ENCODE results near the gene EPB41L4B.

The EPB41L4B gene

GRCh38 chr9:109156708-109157107 is 164.2 kb downstream of the EPB41L4B start:
- Histone ChIP-seq H3K27me3 (ENCODE audit: insufficient read depth, poor library complexity, severe bottlenecking) (no peaks in the 10 kb centered on the region), H3K36me3 (ENCODE audit: low read depth) (no peaks in the 10 kb centered on the region), H3K4me1 (ENCODE audit: insufficient read depth, poor library complexity, severe bottlenecking) (no peaks in the 10 kb centered on the region), H3K27ac (ENCODE audit: poor library complexity, severe bottlenecking) (no peak overlapping the region), H3K9me3 (ENCODE audit: severe bottlenecking) (peaks cover 6% of the 10 kb centered on the region), H3K4me3 (ENCODE audit: severe bottlenecking) (no peak overlapping the region)
- TF ChIP-seq CTCF (IDR thresholded peaks at IDR 0.05; ENCODE audit: poor library complexity, severe bottlenecking): no peak
- DNase-seq (ENCODE audit: low spot score): no peak
- ATAC-seq (ENCODE audit: low read depth): no peak

GRCh38 chr9:109150925-109151545 is 169.8 kb downstream of the EPB41L4B start:
- Histone ChIP-seq H3K4me1 (ENCODE audit: insufficient read depth, poor library complexity, severe bottlenecking) (no peaks in the 10 kb centered on the region), H3K27me3 (ENCODE audit: insufficient read depth, poor library complexity, severe bottlenecking) (no peaks in the 10 kb centered on the region), H3K36me3 (ENCODE audit: low read depth) (no peaks in the 10 kb centered on the region), H3K27ac (ENCODE audit: poor library complexity, severe bottlenecking) (no peak overlapping the region), H3K9me3 (ENCODE audit: severe bottlenecking) (peaks cover 6% of the 10 kb centered on the region), H3K4me3 (ENCODE audit: severe bottlenecking) (no peak overlapping the region)
- ATAC-seq (ENCODE audit: low read depth) (0 out of 3 replicates have a peak, but pooled peaks have one; percentile 27), DNase-seq (ENCODE audit: low spot score) (no peak)
- TF ChIP-seq CTCF (IDR thresholded peaks at IDR 0.05; ENCODE audit: poor library complexity, severe bottlenecking): no peak

- H3K4me3 ChIP-seq (ENCODE audit: severe bottlenecking): no peak overlapping the region
- H3K4me1 ChIP-seq (ENCODE audit: insufficient read depth, poor library complexity, severe bottlenecking): no peaks in the 10 kb centered on the region
- no peak overlapping the region for H3K27ac ChIP-seq (ENCODE audit: poor library complexity, severe bottlenecking)
- no peaks in the 10 kb centered on the region for H3K36me3 ChIP-seq (ENCODE audit: low read depth)
- H3K27me3 ChIP-seq (ENCODE audit: insufficient read depth, poor library complexity, severe bottlenecking): no peaks in the 10 kb centered on the region
- TF ChIP-seq CTCF (IDR thresholded peaks at IDR 0.05; ENCODE audit: poor library complexity, severe bottlenecking): no peak
- no peak for ATAC-seq (ENCODE audit: low read depth)
- peaks cover 6% of the 10 kb centered on the region for H3K9me3 ChIP-seq (ENCODE audit: severe bottlenecking)
- DNase-seq (ENCODE audit: low spot score): no peak
Measured at GRCh38 chr9:109149722-109150121, 171.1 kb downstream of the EPB41L4B start.

- DNase-seq (ENCODE audit: low spot score) (no peak), ATAC-seq (ENCODE audit: low read depth) (no peak)
- H3K27me3 ChIP-seq (ENCODE audit: insufficient read depth, poor library complexity, severe bottlenecking): no peaks in the 10 kb centered on the region
- no peak overlapping the region for H3K4me3 ChIP-seq (ENCODE audit: severe bottlenecking)
- TF ChIP-seq CTCF (IDR thresholded peaks at IDR 0.05; ENCODE audit: poor library complexity, severe bottlenecking): no peak
- no peaks in the 10 kb centered on the region for H3K4me1 ChIP-seq (ENCODE audit: insufficient read depth, poor library complexity, severe bottlenecking)
- no peak overlapping the region for H3K27ac ChIP-seq (ENCODE audit: poor library complexity, severe bottlenecking)
- peaks cover 6% of the 10 kb centered on the region for H3K9me3 ChIP-seq (ENCODE audit: severe bottlenecking)
- no peaks in the 10 kb centered on the region for H3K36me3 ChIP-seq (ENCODE audit: low read depth)
Measured at GRCh38 chr9:109149089-109149488, 171.8 kb downstream of the EPB41L4B start.

DNA sequence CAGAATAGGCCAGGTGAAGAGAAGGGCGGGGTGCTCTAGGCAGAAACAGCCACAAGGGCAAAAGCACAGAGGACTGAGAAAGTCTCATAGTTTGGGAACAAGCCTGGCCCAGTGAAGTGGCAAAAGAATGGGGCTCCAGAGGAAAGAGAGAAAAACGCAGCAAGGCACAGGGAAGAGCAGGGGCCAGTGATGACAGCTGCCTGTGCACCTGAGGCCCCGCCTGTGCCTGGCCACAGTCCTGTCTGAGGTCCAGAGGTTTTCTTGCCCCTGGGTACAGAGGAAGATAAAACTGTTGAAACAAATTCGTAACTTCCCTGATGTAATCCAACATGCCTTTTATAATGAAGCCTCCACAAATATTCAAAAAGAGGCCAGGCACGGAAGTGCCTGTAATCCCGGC is 175.8 kb downstream of the EPB41L4B start:
- TF ChIP-seq CTCF (IDR thresholded peaks at IDR 0.05; ENCODE audit: poor library complexity, severe bottlenecking): no peak
- no peaks in the 10 kb centered on the region for H3K4me1 ChIP-seq (ENCODE audit: insufficient read depth, poor library complexity, severe bottlenecking)
- no peak overlapping the region for H3K27ac ChIP-seq (ENCODE audit: poor library complexity, severe bottlenecking)
- no peak for DNase-seq (ENCODE audit: low spot score)
- no peak overlapping the region for H3K4me3 ChIP-seq (ENCODE audit: severe bottlenecking)
- ATAC-seq (ENCODE audit: low read depth): no peak
- no peaks in the 10 kb centered on the region for H3K9me3 ChIP-seq (ENCODE audit: severe bottlenecking)
- no peaks in the 10 kb centered on the region for H3K36me3 ChIP-seq (ENCODE audit: low read depth)
- no peaks in the 10 kb centered on the region for H3K27me3 ChIP-seq (ENCODE audit: insufficient read depth, poor library complexity, severe bottlenecking)

Measured in RWPE2 (cell line).